ENCODE results near the gene TOMM7. TPM values are rescaled to one million over a fixed set of nuclear protein-coding genes. Genes with fewer than 3 reads are reported as not detected.

The TOMM7 gene
- total and polyA plus RNA-seq, 9 of the 15 experiments (the other 6 are each of a cell fraction or from before 2014, with no cell fraction given) = 283 to 1,717 (median 638) TPM

- ChIA-PET CTCF (ENCODE audit: low intra/inter-chr PET ratio) (interaction anchor here (0.6 kb wide), 1 partner anchor 1635 kb away, joined by 3 read pairs; no protein-coding TSS in a partner anchor), POLR2A (interaction anchor here (0.6 to 1.7 kb wide), 10 partner anchors 8 to 1644 kb away, joined by 3 to 8 read pairs (median 3); no protein-coding TSS in a partner anchor)
- Histone ChIP-seq H3K9me1 (ENCODE audit: control insufficient read depth, insufficient read depth, low read length) (no peaks in the 10 kb centered on the region), H3K4me1 (replicated peaks in 1 of 2; ENCODE audit: control insufficient read depth in 2 of 2, insufficient read depth in 2 of 2, low read length in 2 of 2) (peaks cover 3 to 16% of the 10 kb centered on the region in 2 experiments; a peak in 4 of 5 replicates), H3K27me3 (ENCODE audit: control insufficient read depth in 2 of 2, insufficient read depth in 2 of 2, low read length in 2 of 2) (no peaks in the 10 kb centered on the region), H3K4me3 (no peak overlapping the region), H2AFZ (ENCODE audit: low read depth, low read length) (no peak overlapping the region), H4K20me1 (replicated peaks; ENCODE audit: control insufficient read depth, insufficient read depth, low read length) (no peaks in the 10 kb centered on the region), H3K79me2 (ENCODE audit: control insufficient read depth, insufficient read depth, low read length) (peaks cover 18% of the 10 kb centered on the region), H3K9ac (ENCODE audit: insufficient read depth in 1 of 2, low read depth in 2 of 2, low read length in 2 of 2) (no peak overlapping the region), H3K27ac (ENCODE audit: extremely low read depth, low read depth, low read length) (peak overlapping the region; percentile 45; the same call in 2 of the 3 replicates), H3K4me2 (ENCODE audit: insufficient read depth, low read length) (no peak overlapping the region), H3K36me3 (ENCODE audit: control insufficient read depth, insufficient read depth, low read length) (peaks cover 57% of the 10 kb centered on the region), H3K9me3 (replicated peaks; ENCODE audit: control insufficient read depth, insufficient read depth, low read depth, low read length) (no peaks in the 10 kb centered on the region)
- FAIRE-seq (peak; percentile 88), ATAC-seq (peak; percentile 72), DNase-seq (ENCODE audit: extremely low read depth in 1 of 4, low spot score in 3 of 4) (peak; percentile 58 to 63 (median 59))
- in situ Hi-C loops (cut with MboI) (no loop called here), intact Hi-C loops (cut with micrococcal nuclease) (loop anchor here (5.0 kb wide), 1 partner anchor 134 kb away; the partner anchor contains the start of gene IL6)
- no TSS peak for BruUV-seq (replicated peaks)
- WGBS (ENCODE audit: insufficient coverage, low coverage, missing lambda C conversion rate) = 58% methylated on average over 4 of the region's 4 CpGs
- TF ChIP-seq DEAF1 (CRISPR knock-in tag; IDR thresholded peaks at IDR 0.05) = peak; percentile 17; the same call in 1 of the 2 replicates
- no peak for TF ChIP-seq HNRNPUL1 (IDR thresholded peaks at IDR 0.05; ENCODE audit: low read length)
- peak; percentile 27 to 60; a peak in 2 of 4 replicates for TF ChIP-seq RAD21 (CRISPR knock-in tag; conservative IDR thresholded peaks at IDR 0.05 in 1 of 2, IDR thresholded peaks at IDR 0.05 in 1 of 2)
- TF ChIP-seq PBX2 (CRISPR knock-in tag; IDR thresholded peaks at IDR 0.05; ENCODE audit: low read depth) = no peak
- peak; percentile 86 for TF ChIP-seq PBX2 (tag; conservative IDR thresholded peaks at IDR 0.05; ENCODE audit: low read depth)
- TF ChIP-seq MAZ (CRISPR knock-in tag; conservative IDR thresholded peaks at IDR 0.05 in 1 of 2, IDR thresholded peaks at IDR 0.05 in 1 of 2) = peak in 1 of 2 experiments; percentile 39; a peak in 1 of 4 replicates
- TF ChIP-seq SMC3 (conservative IDR thresholded peaks at IDR 0.05; ENCODE audit: insufficient read depth, low read depth, low read length) = 0 out of 2 replicates have a peak, but pooled peaks have one; percentile 14
- TF ChIP-seq POLR2AphosphoS2 (IDR thresholded peaks at IDR 0.05; ENCODE audit: low read length) = peak; percentile 82
- peak; percentile 68 to 73 (median 73) for TF ChIP-seq CTCF (IDR thresholded peaks at IDR 0.05 in 2 of 3, conservative IDR thresholded peaks at IDR 0.05 in 1 of 3; ENCODE audit: insufficient read depth in 2 of 3, low read depth in 1 of 3, low read length in 3 of 3)
- TF ChIP-seq PKNOX1 (IDR thresholded peaks at IDR 0.05) = peak; percentile 58
Measured at GRCh38 chr7:22860784-22861482, 38.3 kb upstream of the TOMM7 start.

All from K562 (cell line).